ENCODE measurements around the gene CLEC16A.

- TF ChIP-seq EZH2 (IDR thresholded peaks at IDR 0.05) (no peak), CTCF (IDR thresholded peaks at IDR 0.05) (no peak), EZH2phosphoT487 (IDR thresholded peaks at IDR 0.05) (no peak)
These were observed 280.7 kb downstream of the CLEC16A start for GRCh38 chr16:11224894-11225676.
